Activated T-helper 1 cell treated with Interleukin-2 at 50 U/mL for 16 hours (primary cell): ENCODE results near the gene MED6.

Experiments
- DNase-seq: peaks from one replicate; pipeline ENCODE4 v3.0.0-alpha.2; 2020; ENCODE audit warnings: low read depth

MED6 gene, protein sequence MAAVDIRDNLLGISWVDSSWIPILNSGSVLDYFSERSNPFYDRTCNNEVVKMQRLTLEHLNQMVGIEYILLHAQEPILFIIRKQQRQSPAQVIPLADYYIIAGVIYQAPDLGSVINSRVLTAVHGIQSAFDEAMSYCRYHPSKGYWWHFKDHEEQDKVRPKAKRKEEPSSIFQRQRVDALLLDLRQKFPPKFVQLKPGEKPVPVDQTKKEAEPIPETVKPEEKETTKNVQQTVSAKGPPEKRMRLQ

DNA sequence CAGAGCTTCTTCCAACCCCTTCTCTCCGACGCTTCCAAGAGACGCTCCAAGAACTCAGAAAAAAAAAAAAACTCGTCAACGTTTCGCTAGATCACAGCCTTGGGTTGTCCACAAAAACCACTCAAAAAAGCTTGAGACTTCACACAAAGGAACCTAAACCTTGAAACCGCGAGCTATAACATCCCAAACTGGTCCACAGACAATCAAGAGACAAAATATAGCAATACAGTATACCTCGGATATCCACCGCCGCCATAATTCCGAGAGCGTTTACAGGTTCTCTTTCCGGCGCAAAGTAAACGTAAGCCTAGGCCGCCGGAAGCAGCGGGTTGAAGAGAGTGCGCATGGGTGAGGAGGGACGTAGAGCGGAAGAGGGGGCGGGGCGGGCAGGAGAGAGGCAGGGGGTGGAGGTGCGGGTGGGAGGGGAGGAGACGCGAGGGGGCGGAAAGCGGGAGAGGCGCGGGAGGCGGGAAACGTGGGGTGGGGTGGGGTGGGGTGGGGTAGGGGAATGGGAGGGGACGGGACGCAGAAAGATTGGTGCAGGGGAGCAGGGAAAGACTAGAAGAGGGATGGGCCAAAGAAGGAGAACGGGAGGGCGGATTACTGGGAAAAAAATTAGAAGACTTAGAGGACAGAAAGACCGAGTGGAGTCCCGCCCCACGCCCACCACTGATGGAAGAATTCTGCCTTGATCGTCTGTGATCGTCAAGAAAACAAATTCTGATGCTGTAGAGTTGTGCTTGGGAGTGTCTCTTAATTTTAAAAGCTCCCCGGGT, at the start of gene MED6:
TSS of gene MED6 (minus strand) at position 274 of the 776 bp plus-strand sequence. CDS start at position 256, 18 bp downstream.
- peak; percentile 85 for DNase-seq

DNA sequence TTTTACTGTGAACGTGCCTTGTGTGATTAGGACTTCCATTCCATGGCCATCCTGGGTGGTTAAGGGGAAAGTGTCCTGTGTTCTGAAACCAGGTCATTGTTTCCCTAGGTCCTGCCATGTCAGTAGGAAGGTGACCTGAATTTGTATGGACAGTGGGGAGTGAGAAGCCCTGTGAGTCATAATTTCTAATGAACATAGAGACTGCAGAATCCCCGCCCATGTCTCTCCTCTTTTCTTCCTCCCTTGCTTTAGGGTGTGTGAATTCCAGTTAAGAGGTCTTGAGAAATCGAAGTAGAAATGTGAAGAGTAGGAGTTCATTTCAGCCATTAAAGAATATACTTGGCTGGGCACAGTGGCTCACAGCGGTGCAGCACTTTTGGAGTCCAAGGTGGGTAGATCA, 49.3 kb upstream of the MED6 start:
- no peak for DNase-seq

DNA sequence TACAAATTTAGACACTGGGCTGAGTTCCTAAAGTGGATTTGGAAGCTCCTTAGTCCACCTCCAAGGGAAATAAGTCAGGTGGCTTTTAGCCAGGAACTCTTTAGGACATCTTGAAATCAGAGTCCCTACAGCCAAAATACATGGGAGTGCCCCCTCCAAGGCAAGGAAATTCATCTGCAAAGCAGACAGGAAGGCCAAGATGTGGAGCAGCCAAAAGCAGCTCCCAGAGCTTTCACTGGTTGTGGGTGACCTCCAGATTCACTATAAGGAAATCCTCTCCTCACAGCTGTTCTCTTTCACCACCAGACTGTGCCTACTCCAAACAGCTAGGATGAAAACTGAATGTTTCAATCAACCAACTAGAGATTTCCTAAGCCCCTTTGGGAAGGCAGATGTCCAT, 47.9 kb upstream of the MED6 start:
- no peak for DNase-seq

DNA sequence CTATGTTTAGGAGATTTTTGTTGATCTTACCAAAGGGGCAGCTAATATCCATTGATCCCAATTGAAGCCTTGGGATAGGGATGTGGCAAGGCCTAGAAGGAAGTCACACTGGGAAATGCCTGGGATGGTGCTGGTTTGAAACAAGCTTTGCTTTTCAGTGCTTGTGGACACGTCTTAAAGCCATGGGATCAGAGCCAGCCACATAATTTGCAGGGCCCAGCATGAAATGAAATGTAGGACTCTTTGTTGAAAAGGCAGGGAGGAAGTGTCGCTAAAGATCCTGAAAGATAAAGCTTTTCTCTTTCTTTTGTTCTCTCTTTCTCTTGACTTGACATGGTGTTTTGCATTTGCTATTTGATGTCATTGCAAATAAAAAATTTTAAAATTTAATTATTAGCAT, 46.2 kb upstream of the MED6 start:
- no peak for DNase-seq

DNA sequence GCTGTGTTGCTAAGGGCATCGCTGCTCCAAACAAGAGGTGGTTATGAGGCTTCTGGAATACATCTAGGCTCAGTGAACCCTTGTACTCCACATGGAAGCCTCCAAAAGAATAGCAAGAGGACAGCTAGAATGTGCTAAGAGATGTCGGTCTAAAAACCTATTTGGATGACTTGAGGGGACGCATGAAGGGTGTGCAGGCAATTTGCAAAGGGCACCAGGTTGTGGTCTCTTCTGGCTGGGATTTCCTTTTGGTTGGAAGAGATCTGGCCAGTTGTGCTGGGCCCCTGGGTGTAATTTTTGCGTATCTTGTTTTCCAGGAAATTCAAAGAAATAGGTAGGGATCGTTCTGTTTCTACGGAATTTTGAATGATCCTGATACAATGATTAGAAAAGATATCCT, 45.4 kb upstream of the MED6 start:
- no peak for DNase-seq

DNA sequence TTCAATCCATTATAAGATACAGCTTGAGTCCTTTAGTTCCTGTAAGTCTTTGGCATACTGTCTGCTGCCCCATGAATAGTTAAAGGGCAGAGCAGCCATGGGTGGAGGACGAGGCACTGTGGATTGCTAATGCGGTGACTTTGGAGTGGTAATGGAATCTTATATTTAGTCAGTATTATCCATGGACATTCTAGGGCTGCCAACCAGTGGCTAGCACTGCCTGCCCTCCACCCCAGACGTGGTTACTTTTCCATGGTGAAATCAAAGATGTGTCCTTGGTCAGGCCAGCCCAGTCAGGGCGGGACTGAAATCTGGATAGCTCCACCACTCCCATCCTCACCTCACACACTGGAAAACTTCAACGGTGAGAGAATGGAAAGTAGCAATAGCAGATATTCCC, 43.5 kb upstream of the MED6 start:
- no peak for DNase-seq

DNA sequence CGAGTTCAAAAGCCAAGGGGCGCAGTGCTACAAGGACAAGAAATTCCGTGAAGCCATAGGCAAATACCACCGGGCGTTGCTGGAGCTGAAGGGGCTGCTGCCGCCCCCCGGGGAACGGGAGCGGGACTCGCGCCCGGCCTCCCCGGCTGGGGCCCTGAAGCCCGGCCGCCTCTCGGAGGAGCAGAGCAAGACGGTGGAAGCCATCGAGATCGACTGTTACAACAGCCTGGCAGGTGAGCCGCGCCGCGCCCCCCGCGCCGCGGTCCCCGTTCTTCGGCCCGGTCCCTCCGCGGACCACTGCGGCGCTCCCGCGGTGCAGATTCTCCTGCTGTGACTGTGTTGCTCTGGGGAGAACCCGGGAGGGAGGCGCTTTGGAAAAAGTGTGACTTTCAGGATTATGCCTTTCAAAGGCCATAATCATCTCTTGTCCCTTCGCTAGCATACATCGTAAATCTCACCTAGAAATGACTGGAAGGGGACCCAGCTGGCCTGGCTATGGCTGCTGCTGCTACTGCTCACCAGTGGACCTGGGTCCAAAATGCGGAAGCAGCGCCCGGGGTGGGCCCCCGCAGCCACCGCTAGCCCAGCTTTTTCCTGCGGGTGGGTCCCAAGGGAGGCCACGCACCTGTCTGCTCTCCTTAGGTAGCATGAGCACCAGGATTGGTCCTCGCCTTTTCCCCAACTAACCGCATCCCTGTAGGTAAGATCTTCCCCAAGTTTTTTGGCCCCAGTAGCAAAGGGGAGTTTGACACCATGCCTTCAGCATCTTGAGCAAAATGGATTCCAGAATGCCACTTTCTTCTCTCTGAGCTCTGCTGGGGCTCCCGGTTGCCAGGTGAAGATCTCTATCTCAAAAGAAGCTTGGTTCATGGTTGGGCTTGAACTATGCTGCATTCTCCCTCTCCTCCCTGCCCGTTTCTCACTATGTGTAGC, 42.1 kb upstream of the MED6 start:
- no peak for DNase-seq

DNA sequence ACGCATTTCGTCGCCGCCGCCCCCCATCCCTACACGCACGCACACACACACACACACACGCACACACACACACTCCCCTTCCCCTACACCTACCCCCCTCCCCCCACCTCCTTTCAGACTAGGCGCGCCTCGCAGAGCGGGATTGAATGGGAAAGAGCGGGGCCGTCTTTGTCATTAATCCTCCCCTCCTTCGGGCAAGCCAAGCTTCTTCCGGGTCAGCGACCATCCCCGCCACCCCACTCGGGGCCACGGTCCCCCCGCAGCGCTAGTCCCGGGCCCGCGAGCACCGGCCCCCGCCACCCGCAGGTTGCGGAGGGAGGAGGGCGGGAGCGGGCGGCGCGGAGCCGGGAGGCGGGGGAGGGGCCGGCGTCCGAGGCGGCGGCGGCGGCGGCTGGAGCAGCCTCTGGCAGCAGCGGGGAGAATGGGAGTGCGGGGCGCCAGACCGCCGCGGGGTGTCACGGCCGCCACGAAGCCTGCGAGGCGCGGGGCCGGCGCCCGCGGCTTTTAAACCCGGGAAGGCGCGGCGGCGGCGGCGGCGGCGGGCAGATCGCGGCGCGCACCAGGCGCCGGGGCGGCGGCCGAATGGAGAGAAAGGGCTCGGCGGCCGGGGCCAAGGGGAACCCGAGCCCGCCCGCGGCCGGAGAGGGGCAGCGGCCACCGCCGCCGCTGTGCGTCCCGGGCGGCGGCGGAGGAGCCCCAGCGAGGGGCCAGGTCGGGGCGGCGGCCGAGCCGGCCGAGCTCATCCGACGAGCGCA, 41.3 kb upstream of the MED6 start, which contains the start of gene TTC9:
TSS of gene TTC9 (plus strand) at position 369 of the 755 bp plus-strand sequence. CDS start at position 583, 214 bp downstream.
- DNase-seq: no peak

DNA sequence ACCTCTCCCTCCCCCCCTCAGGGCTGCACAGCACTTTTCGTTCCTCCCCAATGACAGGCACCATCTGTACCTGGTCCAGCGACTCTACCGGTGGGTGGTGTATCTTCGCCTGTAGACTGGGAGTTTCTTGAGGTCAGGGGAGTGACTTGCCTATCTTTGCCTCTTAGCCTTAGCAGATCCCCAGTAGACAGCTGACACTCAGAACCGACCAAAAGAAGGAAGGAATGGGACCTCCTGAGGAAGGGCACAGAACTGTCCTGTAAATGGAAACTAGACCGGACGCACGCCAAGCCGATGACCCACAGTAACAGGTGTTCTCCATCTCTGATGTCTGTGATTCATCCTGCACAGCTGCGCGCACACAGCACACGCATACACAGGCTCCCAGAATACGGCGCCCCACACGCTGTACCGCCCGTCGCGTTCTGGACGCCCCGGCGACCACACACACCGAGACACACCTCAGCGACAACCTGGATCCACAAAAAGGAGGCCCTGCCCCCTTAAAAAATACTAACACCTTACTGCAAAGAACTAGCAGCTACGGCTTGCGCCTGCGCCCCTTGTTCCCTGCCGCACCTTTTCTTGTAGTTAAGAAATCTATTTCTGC, 40.6 kb upstream of the MED6 start:
- peak; percentile 30 for DNase-seq

DNA sequence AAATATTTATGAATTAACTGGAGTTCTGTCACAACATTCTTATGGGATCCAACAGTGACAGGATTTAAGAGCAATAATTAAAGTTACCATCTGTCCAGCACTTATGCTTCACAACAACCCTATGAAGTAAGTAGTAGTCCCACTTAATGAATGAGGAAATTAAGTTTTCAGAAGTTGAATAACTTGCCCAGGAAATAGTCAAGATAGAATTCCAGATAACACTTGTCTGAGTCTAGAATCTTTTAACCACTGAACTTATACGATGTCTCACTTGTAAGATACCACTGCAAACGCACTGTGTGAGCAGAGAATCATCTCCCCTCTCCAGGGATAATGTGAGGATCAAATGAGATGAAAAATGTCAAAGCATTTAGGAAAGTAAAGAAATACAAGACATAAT, 38.0 kb upstream of the MED6 start:
- DNase-seq: no peak

DNA sequence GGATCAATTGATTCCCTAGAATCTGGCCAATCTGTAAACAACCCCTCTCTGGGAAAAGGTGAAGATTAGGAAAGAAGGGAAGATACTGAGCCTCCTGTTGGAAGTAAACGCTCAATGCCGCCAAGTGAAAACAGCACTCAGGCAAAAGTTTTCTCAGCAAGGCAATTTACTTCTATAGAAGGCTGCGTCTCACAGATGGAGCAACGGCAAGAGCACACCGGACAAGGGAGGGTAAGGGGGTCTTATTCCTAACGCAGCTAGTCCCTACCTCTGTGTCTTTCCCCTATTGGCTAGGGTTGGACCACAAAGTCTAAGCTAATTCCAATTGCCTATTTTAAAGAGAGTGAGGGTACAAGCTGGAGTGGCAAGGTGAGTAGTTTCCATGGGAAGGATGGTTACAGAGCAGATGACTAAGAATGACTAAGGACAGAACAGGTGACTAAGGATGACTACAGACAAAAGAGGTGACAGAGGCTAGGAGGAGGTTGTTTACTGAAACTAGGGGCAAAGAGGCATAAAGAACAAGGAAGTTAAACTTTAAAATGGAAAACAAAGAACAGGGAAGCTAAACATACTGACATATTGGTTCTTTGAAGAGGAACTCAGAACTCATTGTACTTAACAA, 35.6 kb upstream of the MED6 start:
- no peak for DNase-seq

DNA sequence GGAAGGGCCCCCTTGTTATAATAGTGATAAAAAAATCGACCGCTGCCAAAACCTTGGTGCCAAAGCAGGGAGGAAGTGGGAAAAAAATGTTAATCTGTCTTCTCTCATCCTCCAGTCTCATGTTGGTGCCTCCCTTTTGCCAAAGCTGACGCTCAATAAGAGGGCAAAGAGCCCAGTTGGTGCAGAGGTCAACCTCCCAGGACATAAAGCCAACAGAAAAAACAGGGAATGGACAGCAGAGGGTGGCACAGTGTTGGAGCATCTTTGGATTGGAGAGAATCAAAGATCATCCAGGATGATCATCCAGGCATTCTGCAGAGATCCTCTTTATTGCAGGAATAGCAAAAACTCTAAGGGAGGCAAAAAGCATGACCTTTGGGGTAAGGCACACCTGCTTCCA, 31.5 kb upstream of the MED6 start:
- DNase-seq: no peak

DNA sequence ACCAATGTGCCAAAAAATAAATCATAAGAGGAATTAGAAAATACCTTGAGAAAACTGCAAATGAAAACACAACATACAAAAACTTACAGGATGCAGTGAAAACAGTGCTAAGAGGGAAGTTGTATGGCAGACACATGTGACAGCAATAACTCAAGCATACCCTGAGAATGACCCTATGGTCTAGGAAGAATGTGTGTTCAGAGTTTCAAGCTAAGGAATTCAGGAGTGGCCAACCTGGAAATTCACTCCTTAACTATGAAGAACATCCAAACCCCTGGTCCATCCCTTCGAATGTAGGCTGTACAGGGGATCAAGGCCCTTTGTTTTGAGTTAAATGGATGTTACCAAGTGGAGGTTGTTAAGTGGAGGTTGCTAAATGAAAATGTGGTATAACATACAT, 24.5 kb upstream of the MED6 start:
- DNase-seq: no peak

DNA sequence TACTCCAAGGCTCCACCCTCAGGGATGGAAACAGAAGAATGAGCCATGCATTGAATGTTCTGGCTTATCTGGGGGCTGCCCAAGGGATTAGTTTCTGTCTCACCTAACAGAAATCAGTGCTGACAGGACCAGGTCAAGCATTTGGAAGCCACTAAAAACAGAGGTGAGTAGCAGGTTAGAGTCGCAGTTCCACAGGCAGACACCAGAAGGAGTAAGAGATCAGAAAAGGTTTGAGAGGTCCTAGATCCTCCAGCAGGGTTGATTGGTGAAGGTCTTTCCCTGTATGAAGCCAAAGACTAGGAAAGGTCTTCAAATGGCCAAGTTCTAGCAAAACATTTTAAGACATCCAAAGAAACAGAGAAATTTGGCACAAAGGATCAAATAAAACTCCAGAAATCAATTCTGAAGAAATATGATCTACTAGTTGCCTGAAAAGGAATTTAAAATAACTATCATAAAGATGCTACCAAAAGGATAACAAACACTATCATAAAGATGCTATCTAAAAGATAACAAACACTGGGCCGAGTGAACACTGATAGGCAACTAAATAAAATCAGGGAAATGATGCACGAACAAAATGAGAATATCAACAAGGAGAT, 21.8 kb upstream of the MED6 start:
- DNase-seq: no peak

DNA sequence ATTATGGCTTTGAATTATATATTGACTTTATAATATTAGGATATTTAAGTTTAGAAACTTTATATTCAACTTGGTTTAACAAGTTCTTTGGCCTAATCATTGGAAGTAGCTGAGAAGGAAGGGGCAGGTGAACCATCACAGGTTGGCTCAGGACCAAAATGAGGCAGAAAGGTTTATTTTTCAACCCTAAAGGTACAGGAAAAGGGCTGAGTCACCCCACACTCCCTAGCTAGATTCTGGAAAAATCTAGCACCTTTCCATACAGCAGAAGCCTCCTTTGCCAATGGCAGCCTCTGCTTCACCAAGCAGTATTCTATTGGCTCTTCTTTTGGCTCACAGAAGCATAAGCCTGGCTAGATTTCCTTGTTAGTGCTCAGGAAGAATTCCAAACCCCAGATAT, 19.3 kb upstream of the MED6 start:
- no peak for DNase-seq

DNA sequence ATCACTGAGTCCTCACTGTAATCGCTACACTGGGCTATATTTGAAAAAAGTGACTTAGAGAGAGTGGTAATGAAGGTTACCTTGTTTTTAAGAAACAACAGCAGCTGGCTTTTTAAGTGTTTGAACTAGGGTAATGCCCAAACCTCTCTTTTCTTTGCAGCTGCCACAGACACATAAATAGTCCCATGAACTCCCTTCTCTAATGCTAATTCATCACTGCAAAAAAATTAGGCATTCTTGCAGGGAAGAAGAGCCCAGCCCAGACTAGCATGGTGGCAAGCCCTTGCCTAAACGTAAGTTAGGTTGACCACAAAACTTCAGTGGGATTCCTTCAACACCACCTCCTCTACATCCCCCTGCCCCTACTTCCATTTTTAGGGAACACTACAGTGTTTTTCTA, 17.9 kb upstream of the MED6 start:
- no peak for DNase-seq

DNA sequence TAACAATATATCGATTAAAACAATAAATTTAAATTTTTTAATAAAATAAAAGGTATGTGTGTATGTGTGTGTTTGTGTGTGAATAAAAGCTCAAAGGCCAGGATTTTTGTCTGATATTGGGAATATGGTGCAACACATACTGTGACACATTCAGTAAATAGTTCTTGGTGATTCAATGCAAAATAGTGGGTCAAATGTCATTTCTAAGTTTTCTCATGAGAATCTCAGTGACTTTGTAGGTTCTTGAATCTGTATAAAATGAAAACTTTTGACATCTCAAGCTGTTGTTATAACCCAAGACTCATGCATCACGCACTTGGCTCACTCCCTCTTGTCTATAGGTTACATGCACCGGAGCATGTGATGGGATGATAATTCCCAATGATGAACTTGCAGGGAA, 16.2 kb upstream of the MED6 start:
- DNase-seq: no peak

DNA sequence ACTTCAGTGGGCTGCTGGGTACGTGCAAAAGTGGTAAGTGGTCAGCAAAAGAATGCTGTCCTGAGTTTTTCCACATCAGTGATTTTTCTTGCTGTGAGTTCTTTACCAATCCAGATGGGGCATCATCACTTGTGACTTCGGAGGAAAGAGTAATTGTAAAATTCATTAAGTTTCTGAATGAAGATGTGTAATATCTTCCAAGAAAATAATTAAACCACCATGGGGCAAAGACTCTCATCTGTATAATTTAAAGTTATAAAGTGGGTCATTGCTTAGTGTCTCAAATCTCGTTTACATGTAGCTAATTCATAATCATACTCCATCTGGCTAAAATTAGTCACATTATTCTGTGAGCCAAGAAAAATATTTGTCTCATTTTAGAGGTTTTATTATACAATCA, 10.8 kb upstream of the MED6 start:
- no peak for DNase-seq

DNA sequence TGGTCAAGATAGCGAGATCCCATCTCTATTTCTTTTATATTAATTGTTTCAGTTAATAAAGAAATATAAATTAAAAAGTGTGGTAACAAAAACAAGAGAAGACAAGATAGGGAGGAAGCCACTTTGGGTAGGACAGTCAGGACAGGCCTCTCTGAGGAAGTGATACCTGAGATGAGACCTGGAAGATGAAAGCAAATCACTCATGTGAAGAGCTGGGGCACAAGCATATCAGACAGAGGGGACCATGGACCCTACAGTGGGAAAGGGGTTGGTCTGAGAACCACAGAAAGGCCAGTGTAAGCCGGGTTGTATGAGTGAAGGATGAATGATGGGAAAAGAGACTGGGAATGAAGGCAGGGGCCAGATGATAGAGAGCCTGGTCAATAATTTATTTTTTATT, 1.8 kb upstream of the MED6 start:
- DNase-seq: no peak

DNA sequence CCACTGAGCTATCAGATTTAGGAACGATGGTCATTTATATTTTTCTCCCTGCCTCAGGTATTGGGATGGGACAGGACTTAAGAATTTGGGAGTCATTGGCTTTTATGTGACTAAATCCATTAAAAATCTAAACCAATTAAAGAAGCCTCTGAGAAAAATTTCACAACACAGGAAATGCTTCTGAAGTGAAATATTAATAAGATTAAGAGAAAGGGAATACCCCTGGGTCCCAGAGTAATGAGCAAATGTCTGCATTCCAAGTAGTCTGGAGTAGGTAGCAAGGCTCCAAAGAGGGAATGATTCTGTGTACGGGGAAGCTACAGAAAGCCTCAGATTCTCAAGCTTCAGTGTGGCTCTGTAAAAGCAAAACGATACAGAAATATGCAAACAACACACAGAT, 707 bp upstream of the MED6 start:
- DNase-seq: no peak

DNA sequence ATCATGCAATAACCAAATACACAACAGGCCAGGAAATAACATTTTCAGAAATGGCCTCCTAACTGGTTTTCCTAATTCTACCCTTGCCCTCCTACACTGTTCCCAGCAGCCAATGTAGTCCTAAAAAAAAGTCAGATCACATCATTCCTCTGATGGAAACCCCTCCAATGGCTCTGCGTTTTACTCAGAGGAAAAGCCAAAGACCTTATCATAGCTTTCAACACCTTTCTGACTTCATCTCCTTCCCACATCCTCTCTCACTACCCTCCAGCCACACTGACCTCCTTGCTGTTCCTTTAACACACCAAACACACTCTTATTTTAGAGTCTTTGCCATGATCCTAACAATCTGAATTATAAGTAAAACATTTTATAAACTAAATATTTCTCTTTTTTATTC, 1.1 kb downstream of the MED6 start:
- no peak for DNase-seq
